HL-60 (cell line): ENCODE measurements around the gene UBE2D1.

Experiments used
- DNase-seq, 2 experiments: peaks; one replicate each; pipeline ENCODE4 v3.0.0-alpha.2; 2010 to 2020; ENCODE audit warnings: low read depth in 1 of 2, low spot score in 1 of 2
- H3K27ac ChIP-seq: fragments of 250-450 bp; sonication (Bioruptor Pico); replicated peaks from 2 replicates; pipeline ENCODE4 v1.5.1; 2020; ENCODE audit warnings: mild to moderate bottlenecking, moderate library complexity
- H3K27me3 ChIP-seq: fragments of 250-450 bp; sonication (Bioruptor Pico); 2 replicates; pipeline ENCODE4 v1.5.1; 2021; ENCODE audit warnings: mild to moderate bottlenecking, moderate library complexity; ENCODE audit not compliant: insufficient read depth, poor library complexity, severe bottlenecking
- H3K4me3 ChIP-seq: replicated peaks from 2 replicates; pipeline ENCODE4 v1.5.1; 2011; ENCODE audit warnings: mild to moderate bottlenecking, control low read depth, low read length; ENCODE audit not compliant: insufficient read depth
- CTCF ChIP-seq: IDR thresholded peaks from one replicate; pipeline ENCODE4 v1.5.1; 2011; ENCODE audit warnings: low read length, control low read depth, inconsistent platforms; ENCODE audit not compliant: insufficient read depth
- GABPA ChIP-seq: IDR thresholded peaks from 2 replicates; pipeline ENCODE4 v1.6.1; 2012; ENCODE audit warnings: low read depth
- POLR2AphosphoS5 ChIP-seq: IDR thresholded peaks from 2 replicates; pipeline ENCODE4 v1.6.1; 2012; ENCODE audit warnings: low read depth
- REST ChIP-seq: IDR thresholded peaks from 2 replicates; pipeline ENCODE4 v1.6.1; 2012; ENCODE audit warnings: low read depth; ENCODE audit not compliant: insufficient replicate concordance
- SPI1 ChIP-seq: IDR thresholded peaks from 2 replicates; pipeline ENCODE4 v1.6.1; 2012; ENCODE audit warnings: low read depth, mild to moderate bottlenecking, borderline replicate concordance

The UBE2D1 gene

GRCh38 chr10:58305821-58306220 is 29.0 kb upstream of the UBE2D1 start:
- no peak overlapping the region for H3K4me3 ChIP-seq
- DNase-seq, result no peak
- H3K27ac ChIP-seq, result no peak overlapping the region
- no peak for TF ChIP-seq SPI1
- H3K27me3 ChIP-seq, result peaks cover 3% of the 10 kb centered on the region

- no peak for TF ChIP-seq GABPA
- TF ChIP-seq POLR2AphosphoS5, result no peak
- TF ChIP-seq SPI1, result no peak
- TF ChIP-seq CTCF, result no peak
- no peak for TF ChIP-seq REST
- Histone ChIP-seq H3K4me3 (no peak overlapping the region), H3K27me3 (peaks cover 3% of the 10 kb centered on the region), H3K27ac (no peak overlapping the region)
- no peak for DNase-seq
These were observed 27.1 kb upstream of the UBE2D1 start for GRCh38 chr10:58307676-58308075.

DNA sequence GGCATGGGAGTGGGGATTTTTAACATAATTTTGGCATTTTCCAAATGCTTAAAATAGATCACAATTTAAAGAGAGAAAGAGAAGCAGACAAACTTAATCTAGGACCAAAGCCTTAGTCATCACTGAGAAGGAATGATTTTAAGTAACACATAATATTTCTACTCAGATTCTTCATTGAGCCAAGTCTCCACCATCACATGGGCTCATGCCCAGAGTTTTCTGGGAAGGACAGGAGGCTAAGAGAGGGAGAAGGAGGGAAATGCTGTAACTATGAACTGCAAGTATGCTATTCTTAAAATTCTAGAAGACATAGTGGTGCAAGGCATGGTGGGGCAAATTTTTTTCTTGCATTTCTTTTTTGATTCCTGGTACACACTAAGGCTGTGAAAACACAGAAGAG is 23.8 kb upstream of the UBE2D1 start:
- no peak for DNase-seq
- H3K27ac ChIP-seq, result no peak overlapping the region
- H3K27me3 ChIP-seq, result peaks cover 3% of the 10 kb centered on the region
- no peak overlapping the region for H3K4me3 ChIP-seq
- TF ChIP-seq SPI1 (no peak), GABPA (no peak), REST (no peak), CTCF (no peak), POLR2AphosphoS5 (no peak)

- DNase-seq, result no peak
- Histone ChIP-seq H3K4me3 (no peak overlapping the region), H3K27ac (no peak overlapping the region), H3K27me3 (no peaks in the 10 kb centered on the region)
- TF ChIP-seq GABPA (no peak), SPI1 (no peak), POLR2AphosphoS5 (no peak), CTCF (no peak), REST (no peak)
These were observed 17.9 kb upstream of the UBE2D1 start for GRCh38 chr10:58316874-58317273.
